Measurements from ENCODE around the gene EZR.

EZR gene

DNA sequence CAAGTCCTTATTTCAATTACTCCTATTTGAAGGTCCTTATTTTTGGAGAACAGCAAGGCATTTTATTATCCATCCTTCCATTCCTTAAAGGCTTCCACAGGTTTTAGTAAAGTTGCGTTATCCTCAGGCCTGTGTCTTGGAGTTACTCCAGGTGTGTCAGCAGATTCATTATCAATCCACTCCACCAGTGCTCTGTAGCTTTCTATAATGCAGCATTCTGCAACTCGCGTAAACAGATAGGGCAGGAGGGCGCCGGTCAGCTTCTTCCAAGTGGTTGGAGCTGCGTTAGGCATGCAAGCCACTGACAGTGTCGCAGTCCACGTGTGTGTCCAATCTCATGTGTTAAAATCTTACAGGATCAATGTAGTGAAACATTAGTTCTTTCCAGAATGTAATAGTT is 93.5 kb downstream of the EZR start:
- DNase-seq (ENCODE audit: low spot score) = no peak

DNA sequence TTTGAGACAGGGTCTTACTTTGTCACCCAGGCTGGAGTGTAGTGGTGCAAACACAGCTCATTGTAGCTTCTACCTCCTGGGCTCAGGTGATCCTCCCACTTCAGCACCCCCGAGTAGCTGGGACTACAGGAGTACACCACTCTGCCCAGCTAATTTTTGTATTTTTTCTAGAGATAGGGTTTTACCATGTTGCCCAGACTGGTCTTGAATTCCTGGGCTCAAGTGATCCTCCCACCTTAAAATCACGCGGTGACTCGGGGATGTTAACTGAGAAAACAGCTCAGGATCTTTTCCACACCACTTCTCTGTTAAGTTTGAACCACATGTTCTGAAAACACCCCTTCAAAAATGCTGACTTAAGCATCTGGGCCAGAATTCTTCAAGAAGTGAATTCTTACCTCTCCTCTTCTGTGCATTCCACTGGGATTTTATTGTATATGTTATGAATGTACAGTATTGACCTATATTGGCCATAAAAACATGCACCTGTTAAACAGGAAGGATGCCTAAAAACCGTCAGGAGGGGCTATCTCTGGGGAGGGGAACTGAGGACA is 96.9 kb downstream of the EZR start:
- no peak for DNase-seq (ENCODE audit: low spot score)

DNA sequence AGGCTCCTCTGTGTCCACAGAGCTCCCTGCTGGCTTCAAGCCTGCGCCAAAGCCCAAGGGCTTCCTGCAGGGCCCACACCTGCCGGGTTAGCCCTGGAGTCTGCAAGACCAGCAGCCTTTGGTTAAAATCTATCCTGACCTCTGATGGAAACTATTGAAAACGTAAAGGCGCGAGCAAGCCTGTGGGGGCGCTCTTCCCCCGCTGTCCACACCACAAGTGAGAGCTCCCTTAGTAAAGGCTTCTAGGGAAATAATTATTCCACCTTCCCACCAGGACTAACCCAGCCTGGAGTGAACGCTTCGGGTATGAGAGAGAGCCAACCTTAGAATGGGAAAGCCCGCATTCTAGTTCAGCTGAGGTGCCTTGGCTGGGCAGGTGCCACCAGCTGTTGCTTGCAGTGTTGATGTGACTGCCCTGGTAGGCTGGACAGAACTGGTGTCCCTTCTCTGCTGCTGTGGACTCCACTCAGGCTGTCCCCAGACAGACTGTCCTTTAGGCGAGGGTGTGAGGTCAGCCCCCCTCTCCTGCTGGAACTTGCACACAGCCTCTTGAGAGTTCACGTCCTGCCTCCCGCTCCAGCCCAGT is 100.6 kb downstream of the EZR start:
- no peak for DNase-seq (ENCODE audit: low spot score)

DNA sequence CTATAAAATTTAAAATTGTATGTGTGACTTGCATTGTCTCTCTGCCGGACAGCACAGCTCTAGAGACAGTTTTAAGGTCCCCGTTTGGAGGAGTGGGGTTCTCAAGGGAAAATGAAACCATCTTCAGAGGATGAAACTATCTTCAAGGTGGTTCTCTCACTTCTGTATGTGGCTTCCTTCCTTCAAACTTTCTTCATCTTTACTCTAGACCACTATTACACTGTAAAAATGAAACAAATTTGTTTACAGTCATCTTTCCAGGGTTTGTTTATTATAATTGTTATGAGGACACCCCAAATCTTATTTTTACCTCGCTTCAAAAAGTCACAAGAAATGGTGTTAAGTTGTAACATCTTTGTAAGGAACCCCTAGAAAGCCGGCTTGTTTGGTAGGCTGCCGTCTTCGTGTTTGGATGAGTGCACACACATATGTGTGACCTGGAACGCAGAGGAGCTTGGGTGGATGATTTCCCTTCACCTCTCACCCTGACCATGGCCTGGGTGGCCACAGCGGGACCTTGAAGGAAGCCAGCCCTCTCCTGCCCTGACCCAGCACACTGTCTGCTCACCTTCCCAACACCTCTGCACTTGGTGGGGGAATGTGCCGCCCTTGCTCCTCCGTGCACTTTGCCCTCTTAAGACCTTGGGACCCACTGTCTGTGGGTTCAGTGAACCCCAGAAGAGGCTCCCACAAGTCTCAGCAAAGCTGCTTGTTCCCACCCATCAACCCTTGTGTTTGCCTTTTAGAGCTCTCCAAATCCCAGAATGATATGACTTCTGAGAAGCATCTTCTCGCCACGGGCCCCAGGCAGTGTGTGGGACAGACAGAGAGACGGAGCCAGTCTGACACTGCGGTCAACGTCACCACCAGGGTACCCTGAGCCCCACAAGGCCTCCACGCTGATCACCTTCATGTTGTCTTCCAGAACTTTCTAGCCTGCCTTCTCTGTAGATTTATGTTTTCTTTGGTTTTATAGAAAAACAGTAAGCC is 101.5 kb downstream of the EZR start:
- DNase-seq (ENCODE audit: low spot score) = no peak
